Esophagus squamous epithelium (tissue), 5 donors: ENCODE data around the gene SHLD3. TPM values are rescaled to one million over a fixed set of nuclear protein-coding genes. Genes with fewer than 3 reads are reported as not detected.

Experiments used
- DNase-seq: peaks from one replicate; lab custom pipeline; 2025; lab: John Stamatoyannopoulos, UW
- H3K27ac ChIP-seq, 4 donors: fragments of 200-600 bp; sonication (generic); one replicate each; pipeline ENCODE4 v1.5.1; 2016 to 2019; ENCODE audit warnings: mild to moderate bottlenecking in 1 of 4
- H3K27me3 ChIP-seq, 4 donors: fragments of 200-600 bp; sonication (generic); 1 replicate in 3 of 4; 2 replicates in 1 of 4; pipeline versions ENCODE4 v1.5.1 to v1.6.0; 2017 to 2021; ENCODE audit warnings: antibody characterized with exemption in 1 of 4
- H3K36me3 ChIP-seq, 3 donors: fragments of 200-600 bp; sonication (generic); one replicate each; pipeline ENCODE4 v1.5.1; 2016 to 2019
- H3K4me1 ChIP-seq, 3 donors: fragments of 200-600 bp; sonication (generic); one replicate each; pipeline ENCODE4 v1.5.1; 2017 to 2019
- H3K4me3 ChIP-seq, 4 donors: fragments of 200-600 bp; sonication (generic); 1 replicate in 3 of 4; 2 replicates in 1 of 4; pipeline ENCODE4 v1.5.1; 2016 to 2019; ENCODE audit warnings: mild to moderate bottlenecking in 2 of 4, moderate library complexity in 1 of 4
- H3K9me3 ChIP-seq, 3 donors: fragments of 200-600 bp; sonication (generic); one replicate each; pipeline ENCODE4 v1.5.1; 2016 to 2019
- CTCF ChIP-seq, 6 experiments: fragments of 450-650 bp in 4 of 6; fragments of 200-600 bp in 2 of 6; sonication (generic) in 2 of 6; IDR thresholded peaks; one replicate each; pipeline ENCODE4 v1.5.1; 2016 to 2019; ENCODE audit warnings: antibody characterized with exemption in 6 of 6, mild to moderate bottlenecking in 4 of 6, moderate library complexity in 4 of 6
- POLR2A ChIP-seq, 4 donors: fragments of 450-650 bp; IDR thresholded peaks; one replicate each; pipeline ENCODE4 v1.6.1; 2017; ENCODE audit warnings: antibody characterized with exemption in 4 of 4, mild to moderate bottlenecking in 4 of 4, moderate library complexity in 3 of 4
- WGBS, 2 donors: methylation state at CpG; one replicate each; pipeline ENCODE4 v1.1.5; 2018; 5-methylcytosine and 5-hydroxymethylcytosine counted together
- intact Hi-C: fragments of 100-400 bp; cut with DNase I; formaldehyde crosslinking; loops from one replicate; pipeline ENCODE4 v1.15.0; 2022
- total RNA-seq, 4 donors: library from RNA; depleted of rRNA; stranded (reverse); fragments of >200 nt; gene quantifications; one replicate each; pipeline ENCODE4 v1.1.0, GENCODE V29; 2016
- donor health status: DM: yes; HTN: yes; CAD: no.

The SHLD3 gene
- total RNA-seq, 4 donors from 2014 or later: 0.27 to 4.5 (median 3.1) TPM

- WGBS, 2 donors: 81 to 82% methylated on average over 5 of the region's 5 CpGs
- Histone ChIP-seq H3K27ac (no peak overlapping the region), H3K27me3 (no peaks in the 10 kb centered on the region), H3K4me1 (no peaks in the 10 kb centered on the region), H3K36me3 (peaks cover 0 to 73% (median 0%) of the 10 kb centered on the region in 3 donors), H3K4me3 (no peak overlapping the region), H3K9me3 (no peaks in the 10 kb centered on the region)
- DNase-seq: no peak
- TF ChIP-seq POLR2A (IDR thresholded peaks at IDR 0.05): no peak
- TF ChIP-seq CTCF (IDR thresholded peaks at IDR 0.05): no peak
- intact Hi-C loops: no loop called here
These were observed 26.3 kb downstream of the SHLD3 start for GRCh38 chr5:65651144-65651543.

- WGBS, 2 donors: 86 to 88% methylated on average over 2 of the region's 2 CpGs
- TF ChIP-seq POLR2A (IDR thresholded peaks at IDR 0.05): no peak
- no peak for TF ChIP-seq CTCF (IDR thresholded peaks at IDR 0.05)
- no peaks in the 10 kb centered on the region for H3K27me3 ChIP-seq
- no peak overlapping the region for H3K4me3 ChIP-seq
- H3K4me1 ChIP-seq: no peaks in the 10 kb centered on the region
- no peaks in the 10 kb centered on the region for H3K9me3 ChIP-seq
- peaks cover 0 to 67% (median 0%) of the 10 kb centered on the region in 3 donors for H3K36me3 ChIP-seq
- no peak overlapping the region for H3K27ac ChIP-seq
- DNase-seq: no peak
- intact Hi-C loops: no loop called here
These were observed 29.9 kb downstream of the SHLD3 start for GRCh38 chr5:65654713-65655112.

DNA sequence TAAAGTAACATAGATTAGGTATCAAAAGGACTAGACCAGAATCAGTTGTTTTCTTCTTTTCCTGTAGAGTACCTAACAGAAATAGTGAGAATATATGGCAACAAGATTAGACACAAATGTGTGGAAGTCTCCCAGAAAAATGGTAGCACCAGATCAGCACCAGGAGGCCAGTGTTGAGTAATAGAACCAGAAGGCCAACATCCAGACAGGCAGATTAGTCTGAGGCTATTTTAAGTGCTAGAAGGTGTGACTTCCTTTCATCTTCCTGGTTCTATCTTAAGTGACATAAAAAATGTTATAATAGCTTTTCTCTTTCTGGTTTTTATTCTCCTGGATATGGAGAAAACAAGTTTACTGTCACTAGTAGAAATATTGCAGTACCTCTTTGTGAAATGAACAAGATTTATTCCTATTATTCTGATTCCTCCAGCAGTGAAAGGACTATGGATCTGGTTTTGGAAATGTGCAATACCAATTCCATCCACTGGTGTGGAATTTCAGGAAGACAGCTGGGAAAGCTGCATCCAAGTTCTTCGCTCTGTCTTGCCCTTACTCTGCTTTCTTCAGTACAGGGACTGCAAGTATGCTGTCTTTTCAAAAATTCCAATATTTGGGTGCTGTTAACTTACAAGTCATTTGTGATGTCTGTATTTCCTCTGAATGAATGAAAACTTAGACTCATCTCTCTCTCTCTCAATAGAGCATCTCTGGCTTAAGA, 39.1 kb downstream of the SHLD3 start:
- DNase-seq: no peak
- TF ChIP-seq POLR2A (IDR thresholded peaks at IDR 0.05) (no peak), CTCF (IDR thresholded peaks at IDR 0.05) (peak in 3 of 6 experiments; percentile 32 to 41 (median 36))

DNA sequence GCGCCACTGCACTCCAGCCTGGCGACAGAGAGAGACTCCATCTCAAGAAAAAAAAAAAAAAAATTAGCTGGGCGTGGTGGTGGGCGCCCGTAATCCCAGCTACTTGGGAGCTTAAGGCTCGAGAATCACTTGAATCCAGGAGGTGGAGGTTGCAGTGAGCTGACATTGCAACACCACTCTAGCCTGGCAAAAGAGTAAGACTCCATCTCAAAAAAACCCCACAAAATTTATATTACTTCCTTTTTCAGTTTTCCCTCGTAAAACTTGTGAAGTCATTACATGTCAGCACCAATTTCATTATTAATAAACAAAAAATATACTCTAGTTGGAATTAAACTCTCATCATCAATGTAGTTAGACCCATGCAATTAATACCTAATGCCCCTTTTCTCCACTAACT, 43.9 kb downstream of the SHLD3 start:
- Histone ChIP-seq H3K27me3 (no peaks in the 10 kb centered on the region), H3K36me3 (peaks cover 0 to 65% (median 0%) of the 10 kb centered on the region in 3 donors), H3K4me3 (no peak overlapping the region), H3K9me3 (no peaks in the 10 kb centered on the region), H3K27ac (no peak overlapping the region), H3K4me1 (no peaks in the 10 kb centered on the region)
- WGBS, 2 donors: 79 to 84% methylated on average over 7 of the region's 7 CpGs
- no peak for DNase-seq
- no peak for TF ChIP-seq POLR2A (IDR thresholded peaks at IDR 0.05)
- no peak for TF ChIP-seq CTCF (IDR thresholded peaks at IDR 0.05)
- intact Hi-C loops: no loop called here

More for the DNA sequence above, 39.1 kb downstream of the SHLD3 start:
- WGBS, 2 donors: 88 to 89% methylated on average over 1 of the region's 1 CpG
- no peak overlapping the region for H3K27ac ChIP-seq
- no peaks in the 10 kb centered on the region for H3K4me1 ChIP-seq
- intact Hi-C loops: no loop called here
- H3K4me3 ChIP-seq: no peak overlapping the region
- no peaks in the 10 kb centered on the region for H3K9me3 ChIP-seq
- H3K36me3 ChIP-seq: peaks cover 0 to 74% (median 0%) of the 10 kb centered on the region in 3 donors
- H3K27me3 ChIP-seq: no peaks in the 10 kb centered on the region

- Histone ChIP-seq H3K9me3 (no peaks in the 10 kb centered on the region), H3K4me1 (no peaks in the 10 kb centered on the region), H3K36me3 (peaks cover 0 to 55% (median 0%) of the 10 kb centered on the region in 3 donors), H3K27ac (no peak overlapping the region), H3K27me3 (no peaks in the 10 kb centered on the region), H3K4me3 (no peak overlapping the region)
- TF ChIP-seq POLR2A (IDR thresholded peaks at IDR 0.05) (no peak), CTCF (IDR thresholded peaks at IDR 0.05) (no peak)
- no peak for DNase-seq
- intact Hi-C loops: no loop called here
- 63 to 73% methylated on average over 1 of the region's 1 CpG for WGBS, 2 donors
These were observed 48.0 kb downstream of the SHLD3 start for GRCh38 chr5:65672796-65673195.
